CD4-positive, alpha-beta T cell treated with Interleukin-4 for 4 hours (primary cell): ENCODE measurements around the gene SHF.

Source experiments
- DNase-seq: peaks from one replicate; pipeline ENCODE4 v3.0.0-alpha.2; 2020

SHF gene

DNA sequence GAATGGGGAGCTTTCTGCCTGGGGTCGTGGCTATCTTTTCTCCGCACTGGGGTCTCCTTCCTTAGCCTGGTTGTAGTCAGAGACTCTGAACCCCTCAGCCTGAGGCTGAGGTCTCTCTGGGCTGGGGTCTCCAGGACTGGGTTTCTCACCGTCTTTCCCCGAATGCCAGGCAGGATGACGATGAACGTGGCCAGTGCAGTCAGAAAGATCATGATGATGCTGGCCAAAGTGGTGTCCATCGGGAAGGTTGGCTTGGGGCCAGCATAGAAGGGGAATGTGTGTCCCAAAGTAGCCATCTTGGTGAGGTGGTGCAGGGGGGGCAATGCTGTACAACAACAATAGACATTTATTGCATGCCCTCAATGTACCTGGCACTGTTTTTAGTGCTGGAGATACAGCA lies 65.0 kb downstream of the SHF start:
- DNase-seq, result no peak

DNA sequence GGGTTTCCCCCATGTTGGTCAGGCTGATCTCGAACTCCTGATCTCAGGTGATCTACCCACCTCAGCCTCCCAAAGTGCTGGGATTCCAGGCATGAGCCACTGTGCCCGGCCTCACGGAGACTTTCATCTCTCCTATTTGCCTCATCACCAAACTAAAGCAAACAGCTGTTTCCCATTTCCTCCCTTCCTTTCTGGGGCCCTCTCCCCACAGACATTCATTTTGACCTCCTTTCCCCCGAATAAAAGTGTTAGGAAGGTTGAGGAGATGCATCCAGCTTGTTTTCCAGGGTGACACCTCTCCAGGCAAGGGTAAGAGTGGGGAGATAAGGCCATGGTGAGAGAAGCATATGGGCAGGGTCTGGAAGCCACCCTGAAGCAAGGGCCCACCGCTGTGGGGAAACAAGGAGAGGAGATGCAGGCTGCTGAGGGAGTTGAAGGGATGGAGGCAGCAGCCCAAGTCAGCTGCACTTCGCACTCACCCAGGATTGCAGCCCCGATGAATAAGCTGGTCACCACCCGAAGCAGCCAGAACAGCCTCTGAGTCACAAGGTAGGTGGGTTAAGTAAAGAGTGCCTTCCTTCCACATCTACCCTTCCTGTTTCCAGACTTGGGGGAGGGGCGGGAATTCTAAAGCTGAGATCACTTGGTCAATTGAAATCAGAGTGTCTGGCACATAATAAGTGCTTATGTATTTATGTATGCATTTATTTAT lies 65.9 kb downstream of the SHF start:
- no peak for DNase-seq

DNA sequence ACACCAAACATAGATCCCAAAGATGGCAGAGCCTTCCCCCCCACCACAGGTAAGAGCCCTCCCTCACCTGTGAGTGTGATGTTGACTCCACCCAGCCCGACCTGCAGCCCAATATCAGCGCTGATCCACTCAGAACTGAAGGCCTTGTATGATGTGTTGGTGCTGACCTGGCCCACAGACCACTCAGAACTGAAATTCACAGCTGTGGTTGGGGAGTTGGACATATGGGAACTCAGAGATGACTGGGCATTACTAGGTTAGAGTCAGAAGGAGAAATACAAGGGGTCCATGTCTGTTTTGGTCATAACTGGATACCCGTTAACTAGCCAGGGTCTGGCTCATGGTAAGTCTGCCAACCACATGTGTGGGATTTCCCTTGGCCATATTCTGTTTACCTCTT lies 66.7 kb downstream of the SHF start:
- DNase-seq, result no peak

DNA sequence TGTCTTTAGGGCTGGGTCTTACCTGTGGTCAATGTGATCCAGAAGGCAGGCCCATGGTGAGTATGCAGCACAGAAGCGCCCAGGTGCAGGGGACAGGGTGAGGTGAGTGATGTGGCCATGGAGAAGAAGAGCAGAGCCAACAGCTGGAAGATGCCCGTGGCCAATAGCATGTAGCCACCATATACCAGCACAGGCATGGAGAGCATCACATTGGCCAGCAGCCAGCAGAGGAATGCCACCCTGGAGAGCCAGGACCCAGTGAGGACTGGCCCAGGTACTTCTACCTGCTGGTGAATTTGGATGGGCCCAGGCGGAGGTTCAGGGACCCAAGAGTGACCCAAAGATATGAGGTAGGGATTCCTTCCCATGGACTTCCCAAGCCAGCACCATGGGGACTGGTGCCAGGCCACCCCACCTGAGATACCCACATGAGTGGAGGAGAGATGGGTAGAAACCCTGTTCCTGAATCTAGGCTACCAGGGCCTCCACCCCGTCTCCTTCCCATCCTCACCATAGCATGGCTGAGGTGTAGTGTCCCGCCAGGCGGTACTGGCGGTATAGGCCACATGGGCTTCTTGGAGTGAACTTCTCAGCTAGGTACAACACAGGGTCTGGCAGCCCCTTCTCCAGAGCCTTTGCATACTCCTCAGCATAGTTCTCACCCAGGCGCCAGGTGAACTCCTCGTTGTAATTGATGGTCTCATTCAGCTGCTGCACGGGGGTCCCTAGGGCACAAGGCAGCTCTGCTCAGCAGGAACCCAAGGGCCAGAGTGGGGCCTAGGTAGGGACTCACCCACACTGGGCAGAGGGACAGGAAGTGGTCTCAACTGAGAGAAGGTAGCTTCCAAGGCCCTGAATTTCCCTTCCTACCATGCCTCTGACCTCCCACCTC lies 67.4 kb downstream of the SHF start:
- no peak for DNase-seq

DNA sequence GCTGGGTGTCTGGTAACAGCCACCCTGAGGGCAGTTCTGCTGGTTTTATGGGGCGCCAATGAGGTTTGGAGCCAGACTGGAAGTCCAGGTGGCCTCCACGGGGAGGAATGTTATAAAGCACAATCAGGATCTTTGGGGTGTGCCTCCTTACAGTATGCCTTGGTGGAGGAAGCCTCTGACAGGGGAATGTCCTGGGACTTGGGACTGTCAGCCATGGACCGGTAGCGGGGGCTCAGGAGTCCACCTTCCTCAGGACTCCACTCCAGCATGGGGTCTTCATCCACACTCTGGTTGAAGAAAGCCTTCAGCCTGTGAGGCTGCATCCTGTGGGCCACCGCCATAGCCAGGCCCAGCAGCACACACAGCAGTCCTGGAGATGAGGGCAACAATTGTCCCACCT lies 68.8 kb downstream of the SHF start:
- DNase-seq, result no peak

DNA sequence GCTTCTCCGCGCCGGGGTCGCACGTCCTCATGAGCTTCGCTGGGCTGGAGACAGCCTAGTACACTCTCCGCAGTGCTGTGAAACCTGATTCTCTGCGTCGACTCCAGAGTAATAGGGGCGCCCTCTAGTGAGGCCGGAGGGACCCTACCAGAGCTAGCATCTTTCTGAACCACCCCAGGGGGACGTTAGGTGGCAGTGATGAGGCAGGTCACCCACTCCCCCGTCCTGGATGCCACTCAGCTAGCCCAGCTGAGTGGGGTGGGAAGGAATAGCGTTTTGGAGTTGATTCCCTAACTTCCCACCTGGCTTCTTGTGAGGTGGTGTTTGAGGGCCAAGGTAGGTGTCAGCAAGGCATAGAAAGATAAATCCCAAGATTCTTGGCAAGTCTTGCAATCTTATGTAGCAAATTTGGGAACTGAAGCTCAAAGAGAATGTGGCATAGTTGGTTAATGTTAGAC lies 69.6 kb downstream of the SHF start:
- peak; percentile 80 for DNase-seq

DNA sequence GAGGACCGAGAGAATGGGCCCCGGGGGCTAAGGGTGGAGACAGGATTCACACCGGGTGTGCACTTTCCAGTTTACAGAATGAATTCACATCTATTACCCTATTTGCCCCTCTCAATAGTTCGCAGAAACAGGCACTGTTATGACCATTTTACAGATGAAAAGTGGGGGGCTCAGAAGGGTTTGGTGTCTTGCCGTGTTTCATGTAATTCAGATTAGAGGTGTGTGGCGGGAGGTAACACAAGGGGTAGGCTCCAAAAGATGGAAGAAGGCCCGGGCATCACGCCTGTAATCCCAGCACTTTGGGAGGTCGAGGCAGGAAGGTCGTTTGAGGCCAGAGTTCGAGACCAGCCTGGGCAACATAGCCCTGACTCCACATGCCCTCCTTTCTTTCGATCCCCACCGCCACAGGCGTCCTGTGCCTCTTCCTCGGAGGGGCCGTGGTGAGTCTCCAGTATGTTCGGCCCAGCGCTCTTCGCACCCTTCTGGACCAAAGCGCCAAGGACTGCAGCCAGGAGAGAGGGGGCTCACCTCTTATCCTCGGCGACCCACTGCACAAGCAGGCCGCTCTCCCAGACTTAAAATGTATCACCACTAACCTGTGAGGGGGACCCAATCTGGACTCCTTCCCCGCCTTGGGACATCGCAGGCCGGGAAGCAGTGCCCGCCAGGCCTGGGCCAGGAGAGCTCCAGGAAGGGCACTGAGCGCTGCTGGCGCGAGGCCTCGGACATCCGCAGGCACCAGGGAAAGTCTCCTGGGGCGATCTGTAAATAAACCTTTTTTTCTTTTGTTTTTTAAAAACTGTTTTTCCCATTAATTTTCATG lies 70.2 kb downstream of the SHF start:
- DNase-seq, result no peak
